Right renal cortex interstitium (tissue), 3 donors: ENCODE results near the gene ADD3. TPM values are rescaled to one million over a fixed set of nuclear protein-coding genes. Genes with fewer than 3 reads are reported as not detected.
"Not testable (repeated sequence)": the region's sequence is repeated elsewhere in the genome, so short reads cannot be mapped to it uniquely, and the experiment has no call there.

Experiments
- DNase-seq, 3 donors: peaks; one replicate each; pipeline ENCODE4 v3.0.0-alpha.2; 2013; ENCODE audit warnings: low read depth in 3 of 3, low spot score in 2 of 3
- polyA plus RNA-seq, 3 donors: library from polyadenylated mRNA; unstranded; fragments of 120-200 nt; gene quantifications; one replicate each; pipeline ENCODE4 v1.2.1, GENCODE V29; 2013; ENCODE audit not compliant: insufficient read length in 3 of 3

ADD3 gene
- polyA plus RNA-seq, 3 donors: 269 to 280 (median 276) TPM

DNA sequence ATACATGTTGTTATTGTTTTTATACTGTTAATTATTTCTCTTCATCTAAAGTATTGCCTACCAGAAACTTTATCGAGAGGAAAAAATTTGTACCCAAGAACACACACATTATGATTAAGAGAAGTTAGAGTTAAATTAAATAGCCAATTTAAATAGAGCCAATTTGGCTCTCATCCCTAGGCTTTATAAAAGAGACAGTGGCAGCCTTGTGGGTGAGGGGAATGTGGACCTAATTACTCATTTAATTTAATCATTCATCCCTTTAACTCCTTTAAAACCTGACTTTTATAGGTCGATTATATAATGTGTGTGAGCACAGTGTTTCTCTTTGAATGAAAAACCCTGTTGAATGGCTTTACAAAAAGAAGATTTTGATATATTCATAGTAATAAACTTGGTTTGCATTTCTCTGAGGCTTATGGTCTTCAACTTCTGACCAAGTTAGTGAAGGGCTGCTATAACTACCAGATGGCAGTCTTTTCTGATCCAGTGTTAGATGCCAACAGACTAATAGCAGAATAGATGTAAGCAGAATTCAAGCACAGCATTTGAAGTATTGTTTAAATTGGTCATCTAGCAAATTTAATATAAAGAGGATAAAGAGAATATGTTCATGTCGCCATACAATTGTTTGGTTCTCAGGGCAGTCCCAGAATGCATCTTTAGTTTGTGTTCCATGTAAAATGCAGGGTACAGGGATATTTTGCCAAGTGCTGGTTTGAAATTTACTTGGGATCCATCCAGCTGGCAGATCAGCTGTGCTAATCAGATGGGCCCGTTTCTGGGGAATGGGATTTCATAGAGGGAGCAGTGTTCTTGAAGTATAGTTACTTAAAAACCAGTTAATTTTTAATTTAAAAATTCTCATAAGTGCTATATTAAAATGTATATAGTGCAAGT lies 25.3 kb downstream of the ADD3 start:
- DNase-seq: no peak

DNA sequence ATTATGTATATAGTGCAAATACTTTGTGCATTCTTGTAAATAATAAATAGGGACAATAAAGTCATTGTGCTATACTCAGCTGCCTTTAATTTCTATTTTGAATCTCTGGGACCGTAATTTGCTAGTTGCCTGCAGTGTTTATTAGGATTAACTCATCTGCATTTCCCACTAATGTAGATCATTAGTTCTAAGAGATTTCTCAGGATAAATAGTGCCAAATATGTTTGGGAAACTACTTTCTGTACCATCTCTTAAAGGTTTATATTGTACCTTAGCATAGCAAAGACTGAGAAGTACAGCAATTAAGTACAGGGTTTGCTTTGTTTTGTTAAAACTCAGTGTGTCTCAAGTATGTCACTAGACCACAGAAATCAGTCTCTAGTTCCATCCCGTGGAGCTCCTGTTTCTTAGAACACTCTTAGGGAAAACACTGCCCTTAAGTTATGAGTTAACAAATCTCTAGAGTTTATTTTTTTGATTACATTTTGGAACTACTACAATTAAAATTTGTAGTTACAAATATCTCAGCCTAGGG lies 26.0 kb downstream of the ADD3 start:
- DNase-seq: no peak

DNA sequence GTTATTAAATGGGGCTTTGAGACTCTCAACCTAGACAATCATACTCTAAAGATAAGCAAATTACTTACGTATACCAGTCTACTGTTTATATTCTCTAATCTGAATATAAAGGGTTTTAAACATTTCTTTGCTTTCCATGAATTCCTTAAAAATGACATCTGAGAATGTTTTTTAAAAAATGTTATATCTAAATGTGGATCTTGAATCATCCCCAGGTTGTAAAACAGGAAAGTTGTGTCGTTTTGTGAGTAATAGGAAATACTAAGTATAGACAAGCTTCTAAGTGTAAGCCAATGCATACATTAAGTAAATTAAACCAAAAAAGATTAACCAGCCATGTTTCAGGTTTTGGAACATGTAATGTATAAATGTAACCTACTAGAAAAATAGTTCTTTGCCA lies 26.8 kb downstream of the ADD3 start:
- no peak for DNase-seq

DNA sequence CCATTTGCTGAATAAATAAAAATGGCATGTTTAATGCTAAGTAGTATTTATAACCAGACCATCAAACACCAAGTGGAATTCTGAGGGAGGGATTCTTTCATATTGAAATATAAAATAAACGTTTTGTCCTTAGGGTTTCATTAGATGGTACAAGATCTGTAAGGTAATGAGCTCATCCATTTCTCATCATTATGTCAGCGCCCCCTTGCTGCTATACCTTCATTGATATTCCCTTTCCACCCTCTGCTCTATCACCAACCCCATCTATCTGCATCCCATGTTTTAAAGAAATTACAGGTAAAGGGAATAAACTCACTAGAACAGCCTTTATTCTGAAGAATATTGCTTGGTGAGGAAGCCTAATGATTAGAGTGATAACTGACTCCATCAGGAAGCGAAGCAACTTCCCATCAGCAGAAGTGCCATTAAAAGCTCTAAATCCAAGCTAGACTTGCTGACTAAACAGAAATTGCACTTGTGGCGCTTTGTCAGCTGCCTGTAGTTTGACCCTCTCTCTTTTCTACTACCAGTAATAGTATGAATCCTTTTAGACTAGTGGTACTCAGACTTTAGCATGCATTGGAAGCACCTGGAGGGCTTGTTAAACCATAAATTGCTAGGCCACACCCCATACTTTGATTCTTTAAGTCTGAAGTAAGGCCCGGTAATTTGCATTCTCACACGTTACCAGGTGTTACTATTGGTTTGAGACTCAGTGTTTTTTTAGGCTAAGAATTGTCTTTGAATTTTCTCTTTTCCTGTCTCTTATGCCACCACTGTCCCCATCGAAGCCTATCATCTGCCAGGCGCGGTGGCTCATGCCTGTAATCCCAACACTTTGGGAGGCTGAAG lies 27.5 kb downstream of the ADD3 start:
- DNase-seq: no peak

DNA sequence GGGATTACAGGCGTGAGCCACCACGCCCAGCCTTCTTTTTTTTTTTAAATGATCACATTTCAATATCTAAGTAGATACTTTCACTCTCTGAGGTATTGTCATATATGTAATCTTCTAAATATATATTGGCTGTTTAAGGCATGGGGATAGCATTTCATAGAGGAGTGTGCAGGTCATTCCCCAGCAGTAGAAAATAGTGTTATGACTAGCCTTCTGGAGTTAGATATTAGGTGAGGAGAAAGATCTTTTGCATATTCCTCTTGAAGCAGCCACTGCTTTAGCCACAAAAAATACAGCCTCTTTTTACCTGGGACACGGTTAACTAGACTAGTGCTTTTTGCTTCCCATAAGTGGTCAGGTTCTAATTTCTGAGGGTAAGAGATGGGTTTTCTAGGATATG lies 28.9 kb downstream of the ADD3 start:
- no peak for DNase-seq

DNA sequence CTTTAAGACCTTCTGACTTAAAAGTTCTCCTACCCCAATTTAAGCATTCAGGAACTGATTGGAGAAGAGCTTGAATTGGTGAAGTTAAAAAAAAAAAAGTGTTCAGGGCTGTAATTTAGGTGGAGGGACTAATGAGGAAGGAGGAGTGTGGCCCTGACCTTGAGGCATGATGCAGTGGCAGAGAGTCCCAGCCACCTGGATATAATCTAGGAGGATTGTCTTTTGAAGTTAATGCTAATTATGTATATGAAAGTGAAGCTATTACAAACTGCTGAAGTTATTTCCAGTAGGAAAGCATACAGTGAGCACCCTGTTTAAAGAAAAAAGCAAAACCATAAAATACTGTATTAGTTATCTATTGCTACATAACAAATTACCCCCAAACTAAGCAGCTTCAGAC lies 31.5 kb downstream of the ADD3 start:
- DNase-seq: no peak

DNA sequence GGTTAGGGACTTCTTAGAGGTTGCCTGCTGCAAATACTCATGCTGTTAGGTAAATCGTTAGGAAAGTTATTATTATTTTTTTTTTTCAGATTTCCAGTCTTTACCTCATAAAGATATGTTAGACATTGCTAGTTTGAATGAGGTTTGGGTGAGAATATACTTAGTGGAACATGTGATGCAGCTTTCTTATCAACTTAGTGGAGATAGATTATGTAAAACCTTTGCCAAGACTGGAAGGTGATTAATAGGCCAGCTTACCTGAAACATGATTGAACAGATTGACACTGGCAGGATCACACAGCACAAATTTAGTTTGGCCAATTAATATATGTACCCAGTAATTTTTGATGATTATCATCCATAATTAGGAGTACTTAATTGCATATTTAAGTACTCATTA lies 32.3 kb downstream of the ADD3 start:
- no peak for DNase-seq

DNA sequence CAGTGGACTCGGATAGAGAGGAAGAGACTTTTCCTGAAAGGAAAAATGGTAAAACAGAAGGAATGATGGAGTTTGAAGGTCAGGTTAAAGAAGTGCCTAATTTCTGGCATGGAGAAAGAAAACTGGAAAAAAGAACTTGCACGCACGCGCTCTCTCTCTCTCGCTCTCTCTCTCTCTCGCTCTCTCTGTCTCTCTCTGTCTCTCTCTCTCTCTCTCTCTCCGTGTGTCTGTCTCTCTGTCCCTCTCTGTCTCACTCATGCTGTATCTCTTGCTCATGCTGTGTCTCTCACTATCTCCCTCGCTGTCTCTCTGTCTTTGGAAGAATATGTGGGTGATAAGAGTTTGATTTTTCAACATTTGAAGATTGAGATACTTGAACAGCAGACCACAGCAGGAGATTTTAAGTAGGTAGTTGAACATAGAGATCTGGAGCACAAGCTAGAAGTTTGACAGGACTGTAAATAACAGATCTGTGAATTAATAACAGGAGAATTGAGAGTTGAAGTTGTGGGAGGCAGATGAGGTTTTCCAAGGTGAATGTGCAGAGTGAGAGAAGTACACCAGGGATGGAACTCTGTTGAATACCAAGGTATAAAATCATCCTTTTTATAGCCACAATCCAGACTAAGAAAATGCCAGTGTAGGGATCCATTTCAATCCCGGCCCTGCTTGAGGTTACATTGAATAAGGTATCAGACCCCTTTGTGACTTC lies 33.1 kb downstream of the ADD3 start:
- DNase-seq: no peak

DNA sequence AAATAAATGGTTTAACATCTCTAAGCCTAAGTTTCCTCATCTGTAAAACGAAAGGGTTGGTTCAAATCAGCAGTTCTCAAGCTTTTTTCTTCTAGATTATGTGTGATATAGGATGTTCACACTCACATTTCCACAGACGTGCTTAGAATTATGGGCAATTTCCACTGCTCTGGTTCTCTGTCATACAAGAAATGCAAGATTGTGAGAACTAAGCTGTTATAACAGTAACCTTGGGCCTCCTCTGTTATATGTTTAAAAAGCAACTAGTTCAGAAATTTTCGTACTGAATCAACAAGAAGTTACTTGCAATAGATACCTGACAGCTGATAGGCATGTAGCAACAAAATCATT lies 33.7 kb downstream of the ADD3 start:
- no peak for DNase-seq

DNA sequence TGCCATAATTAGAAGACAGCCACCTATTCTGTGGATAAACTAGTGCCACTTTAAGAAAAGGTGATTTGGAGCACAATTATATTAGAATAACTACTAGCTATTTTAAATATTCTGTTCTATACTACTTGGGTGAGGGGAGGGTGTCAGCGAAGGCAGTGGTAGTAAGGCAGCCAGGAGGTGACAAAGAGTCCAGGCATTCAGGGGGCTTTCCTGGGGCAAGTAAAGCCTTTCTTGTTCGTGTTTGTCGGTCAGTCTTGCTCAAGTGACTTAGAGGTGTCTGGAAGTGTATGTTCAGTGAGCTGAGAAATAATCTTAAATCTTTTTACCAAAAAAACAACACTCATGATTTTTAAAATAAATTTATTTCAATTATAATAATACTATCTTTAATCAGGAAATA lies 34.4 kb downstream of the ADD3 start:
- DNase-seq: no peak

DNA sequence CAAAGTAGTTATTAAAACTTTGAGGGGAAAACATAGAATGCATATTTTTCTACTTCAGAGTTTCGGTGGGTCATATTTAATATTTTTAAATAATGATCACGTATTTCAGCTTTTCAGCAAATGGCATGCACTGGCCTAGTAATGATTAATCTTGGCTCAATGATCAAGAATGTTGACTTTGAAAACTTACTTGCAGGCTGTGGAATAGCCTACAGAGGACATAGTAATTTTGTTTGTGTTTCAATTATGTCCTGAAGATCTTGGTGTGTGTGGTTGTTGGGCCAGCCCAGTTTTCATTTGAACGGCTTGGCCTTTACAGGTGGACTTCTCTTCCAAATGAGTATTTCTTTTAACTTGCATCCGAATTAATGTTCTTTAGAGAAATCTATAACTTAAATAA lies 35.1 kb downstream of the ADD3 start:
- DNase-seq: no peak

DNA sequence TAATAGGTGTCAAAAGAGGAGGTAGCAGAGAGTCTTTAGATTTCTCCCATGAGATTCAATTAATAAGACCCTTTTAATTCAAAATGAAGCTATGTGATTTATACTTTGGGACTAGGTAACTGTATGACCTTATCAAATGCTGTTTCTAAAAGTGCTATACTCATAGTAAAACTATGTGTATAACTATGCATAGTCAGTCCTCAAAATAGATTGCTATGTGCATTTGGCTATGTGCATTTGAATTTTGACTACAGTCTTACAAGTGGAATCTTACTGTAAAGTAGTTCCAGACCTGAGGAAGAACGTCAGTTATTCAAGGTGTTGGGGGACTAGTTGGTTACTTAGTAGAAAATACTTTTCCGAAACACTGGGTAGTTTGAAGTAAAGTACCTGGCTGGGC lies 36.9 kb downstream of the ADD3 start:
- DNase-seq: no peak

DNA sequence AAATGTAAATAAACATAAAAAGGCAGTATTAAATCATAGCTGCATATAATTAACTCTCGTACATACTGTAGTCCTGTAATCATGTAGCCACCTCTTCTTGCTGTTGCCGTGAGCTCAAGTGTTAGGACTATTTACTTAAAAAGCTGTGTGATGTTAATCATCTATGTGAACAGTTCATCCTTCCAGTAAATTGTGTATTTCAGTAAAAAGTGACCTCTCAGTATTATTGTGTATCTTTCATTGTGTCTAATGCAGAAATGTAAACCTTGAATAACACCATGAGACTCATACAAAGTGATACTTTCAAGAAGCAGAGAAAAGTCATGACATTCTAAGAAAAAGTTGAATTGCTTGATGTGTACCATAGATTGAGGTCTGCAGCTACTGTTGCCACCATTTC lies 38.0 kb downstream of the ADD3 start:
- no peak for DNase-seq

DNA sequence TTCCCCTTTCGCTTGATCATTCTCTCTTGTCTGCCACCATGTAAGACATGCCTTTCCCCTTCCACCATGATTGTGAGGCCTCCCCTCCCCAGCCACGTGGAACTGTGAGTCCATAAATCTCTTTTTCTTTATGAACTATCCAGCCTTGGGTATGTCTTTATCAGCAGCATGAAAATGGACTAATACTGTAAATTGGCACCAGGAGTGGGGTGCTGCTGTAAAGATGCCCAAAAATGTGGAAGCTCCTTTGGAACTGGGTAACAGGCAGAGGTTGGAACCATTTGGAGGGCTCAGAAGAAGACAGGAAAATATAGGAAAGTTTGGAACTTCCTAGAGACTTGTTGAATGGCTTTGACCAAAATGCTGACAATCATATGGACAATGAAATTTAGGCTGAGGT lies 40.4 kb downstream of the ADD3 start:
- not testable (repeated sequence) for DNase-seq

DNA sequence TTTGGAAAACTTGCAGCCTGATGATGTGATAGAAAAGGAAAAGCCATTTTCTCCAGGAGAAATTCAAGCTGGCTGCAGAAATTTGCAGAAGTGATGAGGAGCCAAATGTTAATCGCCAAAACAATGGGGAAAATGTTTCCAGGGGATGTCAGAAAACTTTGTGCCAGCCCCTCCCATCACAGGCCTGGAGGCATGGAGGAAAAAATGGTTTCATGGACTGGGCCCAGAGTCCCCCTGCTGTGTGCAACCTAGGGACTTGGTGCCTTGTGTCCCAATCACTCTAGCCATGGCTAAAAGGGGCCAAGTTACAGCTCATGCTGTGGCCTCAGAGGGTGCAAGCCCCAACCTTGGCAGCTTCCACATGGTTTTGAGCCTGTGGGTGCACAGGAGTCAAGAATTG lies 41.0 kb downstream of the ADD3 start:
- DNase-seq: no peak

DNA sequence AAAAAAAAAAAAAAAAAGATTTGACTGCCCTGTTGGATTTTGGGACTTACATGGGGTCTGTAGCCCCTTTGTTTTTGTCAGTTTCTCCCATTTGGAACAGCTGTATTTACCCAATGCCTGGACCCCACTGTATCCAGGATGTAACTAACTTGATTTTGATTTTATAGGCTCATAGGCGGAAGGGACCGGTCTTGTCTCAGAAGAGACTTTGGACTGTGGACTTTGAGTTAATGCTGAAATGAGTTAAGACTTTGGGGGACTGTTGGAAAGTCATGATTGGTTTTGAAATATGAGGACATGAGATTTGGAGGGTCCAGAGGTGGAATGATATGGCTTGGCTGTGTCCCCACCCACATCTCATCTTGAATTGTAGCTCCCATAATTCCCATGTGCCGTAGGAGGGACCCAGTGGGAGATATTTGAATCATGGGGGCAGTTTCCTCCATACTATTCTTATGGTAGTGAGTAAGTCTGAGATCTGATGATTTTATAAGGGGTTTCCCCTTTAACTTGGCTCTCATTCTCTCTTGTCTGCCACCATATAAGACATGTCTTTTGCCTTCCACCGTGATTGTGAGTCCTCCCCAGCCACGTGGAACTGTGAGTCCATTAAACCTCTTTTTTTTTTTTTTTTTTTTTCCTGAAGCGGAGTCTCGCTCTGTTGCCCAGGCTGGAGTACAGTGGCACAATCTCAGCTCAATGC lies 42.3 kb downstream of the ADD3 start:
- DNase-seq: not testable (repeated sequence)

DNA sequence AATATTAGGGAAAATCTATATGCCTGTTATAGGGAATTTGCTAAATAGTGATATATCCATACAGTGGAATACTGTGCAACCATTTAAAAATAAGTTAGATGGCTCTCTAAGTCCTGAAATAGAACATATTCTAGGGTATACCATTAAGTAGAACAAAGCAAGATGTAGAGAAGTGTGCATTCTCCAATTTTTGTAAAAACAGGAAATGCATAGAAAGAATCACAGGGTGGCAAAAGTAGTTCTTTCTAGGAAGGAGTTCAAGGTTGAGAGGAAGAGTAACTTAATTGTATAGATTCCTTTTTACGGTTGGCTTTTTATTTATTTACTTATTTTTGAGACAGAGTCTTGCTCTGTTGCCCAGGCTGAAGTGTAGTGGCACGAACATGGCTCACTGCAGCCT lies 43.7 kb downstream of the ADD3 start:
- DNase-seq: no peak

DNA sequence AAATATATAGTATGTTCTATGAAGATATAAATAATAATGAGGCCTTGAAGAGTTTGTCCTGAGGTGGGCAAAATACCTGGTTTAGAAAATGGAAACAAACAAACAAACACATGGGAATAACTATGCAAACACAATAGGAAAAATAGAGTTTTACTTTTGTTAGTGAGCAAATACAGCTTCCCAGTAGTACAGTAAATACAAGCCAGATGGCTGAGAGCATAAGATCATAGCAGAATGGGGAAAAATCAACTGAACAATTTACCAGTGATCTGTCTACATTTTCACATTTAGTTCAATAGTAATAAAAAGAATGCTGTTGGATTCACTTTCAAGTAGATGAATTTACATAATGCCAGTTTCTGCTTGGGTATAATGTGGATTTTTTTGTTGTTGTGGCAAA lies 45.1 kb downstream of the ADD3 start:
- no peak for DNase-seq

DNA sequence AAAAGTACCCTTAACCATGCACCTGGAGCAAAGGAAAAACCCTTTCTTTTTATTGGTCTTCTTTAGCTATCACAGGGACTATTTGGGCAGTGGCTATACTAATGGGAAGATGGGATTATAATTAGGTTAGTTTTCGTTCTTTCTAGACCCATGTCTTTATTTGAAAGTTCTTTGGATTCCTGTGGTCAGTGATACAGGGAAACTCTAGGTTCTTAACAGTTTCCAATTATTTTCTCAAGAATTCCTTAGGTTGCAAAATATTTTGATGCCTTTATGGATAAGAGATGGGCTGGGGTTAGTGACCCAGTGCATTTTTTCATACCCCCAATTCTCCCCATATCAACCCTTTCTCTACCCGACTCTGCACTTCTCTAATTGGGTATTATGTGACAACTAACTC lies 49.0 kb downstream of the ADD3 start:
- DNase-seq: no peak

DNA sequence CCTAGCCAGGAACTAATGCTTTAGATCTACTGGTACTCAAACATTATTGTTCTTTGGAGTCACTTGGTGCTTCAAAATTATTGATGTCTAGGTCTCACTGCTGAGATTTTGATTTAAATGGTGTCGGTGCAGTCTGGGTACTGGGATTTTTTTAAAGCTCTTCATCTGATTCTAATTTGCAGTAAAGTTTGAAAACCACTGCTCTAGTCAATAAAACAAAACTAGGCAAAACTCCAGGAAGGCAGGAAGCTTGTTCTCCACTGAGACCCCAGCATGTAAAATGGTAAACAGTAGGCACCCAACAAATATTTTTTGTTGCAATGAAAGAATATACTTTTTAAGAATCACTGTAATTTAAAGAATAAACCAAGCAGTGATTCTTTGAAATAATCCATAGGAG lies 49.7 kb downstream of the ADD3 start:
- no peak for DNase-seq

DNA sequence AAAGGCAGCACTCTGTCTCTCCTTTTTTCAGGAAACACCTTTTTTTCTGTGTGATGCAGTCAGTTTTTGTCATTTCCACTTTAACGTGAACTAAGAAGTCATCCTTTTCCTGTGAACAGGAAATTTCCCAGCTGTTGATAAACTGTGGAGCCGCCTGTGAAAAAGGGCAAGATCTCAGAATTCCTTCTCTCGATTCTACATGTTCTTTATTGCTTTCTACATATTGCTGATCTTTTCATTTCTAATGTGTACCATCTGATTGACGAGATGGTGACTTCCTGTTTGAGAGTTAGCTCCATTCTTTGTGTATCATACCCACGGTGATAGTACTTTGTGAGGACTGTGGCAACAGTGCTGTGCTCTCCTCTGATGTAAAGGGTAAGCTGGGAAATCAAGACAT lies 50.4 kb downstream of the ADD3 start:
- no peak for DNase-seq
